CD4-positive, alpha-beta T cell treated with Interleukin-12 subunit alpha and Interleukin-12 subunit beta, for 1 hour (primary cell): ENCODE results near the gene CA9.

Experiments used
- DNase-seq: peaks from one replicate; pipeline ENCODE4 v3.0.0-alpha.2; 2020

The CA9 gene

DNA sequence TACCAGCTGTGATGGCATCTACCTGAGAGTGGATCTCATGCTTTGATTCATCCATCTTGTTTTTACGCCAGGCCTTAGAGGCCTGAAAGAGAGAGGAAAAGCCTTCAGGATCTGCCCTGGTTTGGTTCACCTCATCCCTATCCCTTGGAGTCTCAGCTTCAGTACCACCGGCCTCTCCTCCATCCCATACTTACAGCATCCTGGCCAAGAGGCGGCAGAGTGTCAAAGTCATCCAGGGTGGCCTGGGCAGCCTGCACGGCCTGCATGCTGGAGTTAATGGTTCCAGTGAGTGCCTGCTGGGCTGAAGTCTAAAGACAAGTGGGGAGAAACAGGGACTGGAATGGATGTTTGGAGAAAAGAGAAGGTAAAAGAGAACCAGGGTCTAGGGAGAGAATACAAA is 45.8 kb downstream of the CA9 start:
- no peak for DNase-seq

DNA sequence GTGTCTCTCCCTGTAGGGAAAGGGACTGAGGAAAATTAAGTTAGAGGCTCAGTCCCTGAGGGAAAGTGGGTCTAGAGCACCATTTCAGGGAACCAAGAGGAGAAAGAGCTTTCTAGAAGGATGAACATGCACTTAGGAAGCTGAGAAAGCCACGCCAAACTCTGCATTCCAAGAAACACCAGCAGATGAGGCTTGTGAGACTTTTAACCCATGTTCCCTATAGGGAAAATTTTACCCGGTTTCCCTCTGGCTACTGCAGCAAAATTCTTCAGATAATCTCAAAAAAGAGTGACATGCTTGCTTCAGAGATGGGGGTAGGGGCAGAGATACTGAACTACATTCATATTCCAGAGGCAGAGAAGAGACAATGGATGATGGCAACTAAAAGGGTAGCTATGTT is 49.7 kb downstream of the CA9 start:
- DNase-seq: no peak

DNA sequence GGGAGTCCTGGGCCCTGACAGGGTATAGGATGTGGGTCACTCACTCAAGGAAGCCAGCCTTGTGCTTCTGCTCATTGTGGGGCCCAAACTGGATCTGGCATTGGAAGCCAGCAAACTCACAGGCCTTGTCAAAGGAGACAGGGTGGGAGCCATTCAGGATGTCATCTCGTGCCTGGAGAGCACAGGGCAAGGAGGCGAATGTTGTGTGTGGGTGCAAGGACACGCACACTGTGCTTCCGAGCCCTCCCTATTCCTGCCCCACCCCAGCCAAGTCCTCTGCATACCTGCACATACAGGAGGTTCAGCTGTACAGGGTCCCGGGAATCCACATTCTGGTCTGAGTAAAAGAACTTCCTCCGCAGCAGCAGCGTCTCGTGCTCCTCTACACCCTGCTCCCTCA is 50.2 kb downstream of the CA9 start:
- DNase-seq: no peak

DNA sequence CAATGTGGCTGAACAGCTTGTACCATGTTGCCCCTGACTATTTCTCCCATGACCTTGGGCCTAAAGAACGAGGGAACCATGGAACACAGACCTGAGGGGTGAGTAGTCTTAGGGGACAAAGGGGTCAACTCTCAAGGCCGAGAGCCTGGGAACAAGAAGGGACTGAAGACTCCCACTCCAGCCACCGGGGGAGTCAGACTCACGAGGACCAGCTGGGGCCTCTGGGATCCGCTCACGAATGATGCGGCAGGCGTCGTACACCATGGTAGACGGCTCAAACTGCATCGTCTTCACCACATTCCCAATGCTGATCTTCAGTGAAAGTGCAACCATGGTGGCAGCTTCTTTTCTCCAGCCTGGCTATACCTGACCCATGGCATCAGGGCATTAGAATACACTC is 51.6 kb downstream of the CA9 start:
- no peak for DNase-seq

DNA sequence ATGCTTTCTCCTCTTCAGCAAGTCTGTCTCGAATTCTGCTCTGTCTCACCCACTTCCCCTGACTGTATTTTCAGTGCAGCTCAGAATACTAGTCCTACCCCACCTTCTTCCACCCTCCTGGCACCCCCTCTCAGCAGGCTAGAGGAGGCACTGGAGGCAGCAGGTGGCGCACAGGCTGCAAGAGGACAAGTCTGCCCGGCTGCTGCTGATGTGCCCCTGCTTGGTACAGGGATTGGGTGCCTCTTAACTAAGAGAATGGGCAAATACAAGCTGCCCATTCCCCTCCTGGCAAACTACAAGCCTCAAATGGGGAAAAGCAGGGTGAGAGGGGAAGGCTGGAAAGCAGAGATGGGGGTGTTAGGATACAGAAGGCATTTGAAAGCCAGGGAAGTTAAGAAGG is 53.2 kb downstream of the CA9 start:
- peak; percentile 39 for DNase-seq

DNA sequence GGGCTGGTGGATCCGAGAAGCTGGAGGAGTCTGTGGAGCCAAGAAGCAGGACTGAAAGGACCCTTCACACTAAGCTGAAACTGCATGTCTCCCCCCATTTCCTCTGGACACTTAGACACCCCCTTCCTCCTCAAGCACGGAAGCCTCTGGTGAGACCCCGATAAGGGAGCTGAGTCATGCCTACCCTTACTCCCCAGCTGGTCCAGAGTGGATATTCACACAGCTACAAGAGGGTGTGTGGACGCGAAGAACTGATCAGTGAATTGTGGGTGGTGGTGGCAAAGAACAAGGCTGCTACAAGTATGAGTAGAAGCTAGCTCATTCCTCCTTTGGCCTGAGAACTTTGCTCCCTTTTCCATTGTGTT is 53.9 kb downstream of the CA9 start:
- no peak for DNase-seq

DNA sequence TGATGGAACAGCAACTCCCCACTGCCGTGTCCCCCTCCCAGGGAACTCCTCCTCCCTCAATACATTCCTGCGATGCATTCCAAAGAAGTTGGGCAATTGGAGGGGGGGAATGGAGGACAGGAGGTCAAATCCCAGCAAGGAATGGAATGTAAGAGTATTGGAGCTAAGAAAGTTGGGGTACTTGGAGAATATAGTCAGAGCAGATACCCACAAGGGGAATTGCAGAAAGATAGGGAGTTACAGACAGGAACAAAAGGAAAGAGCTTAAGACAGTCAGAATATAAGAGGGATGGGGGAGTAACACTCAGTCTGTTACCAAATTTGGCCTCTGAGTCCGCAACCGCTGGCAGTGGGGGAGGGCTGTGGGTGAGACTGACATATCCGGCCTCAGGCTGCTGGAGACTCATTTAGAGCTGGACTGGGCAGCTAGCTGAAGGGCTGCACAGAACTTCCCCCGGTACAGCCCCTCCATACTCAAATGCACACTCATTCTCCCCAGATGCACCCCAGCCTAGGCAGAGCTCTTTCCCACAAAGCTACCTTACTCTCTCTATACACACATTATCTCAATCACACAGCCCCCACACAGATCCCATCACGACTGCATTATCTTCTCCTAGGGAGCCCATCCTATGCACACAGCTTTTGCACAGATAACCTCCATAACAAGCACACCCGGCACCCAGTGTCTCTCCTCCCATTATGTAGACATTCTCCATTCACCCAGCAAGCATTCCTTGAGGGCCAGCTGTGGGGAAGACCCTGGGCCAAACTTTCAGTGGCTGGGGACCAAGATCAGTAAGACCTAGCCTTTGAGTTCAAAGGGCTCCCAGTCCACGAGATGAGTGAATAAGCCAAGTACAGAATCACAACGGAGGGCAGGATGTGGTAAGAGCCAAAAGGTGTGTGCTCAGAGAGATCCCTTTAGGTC is 54.6 kb downstream of the CA9 start:
- DNase-seq: peak; percentile 43

DNA sequence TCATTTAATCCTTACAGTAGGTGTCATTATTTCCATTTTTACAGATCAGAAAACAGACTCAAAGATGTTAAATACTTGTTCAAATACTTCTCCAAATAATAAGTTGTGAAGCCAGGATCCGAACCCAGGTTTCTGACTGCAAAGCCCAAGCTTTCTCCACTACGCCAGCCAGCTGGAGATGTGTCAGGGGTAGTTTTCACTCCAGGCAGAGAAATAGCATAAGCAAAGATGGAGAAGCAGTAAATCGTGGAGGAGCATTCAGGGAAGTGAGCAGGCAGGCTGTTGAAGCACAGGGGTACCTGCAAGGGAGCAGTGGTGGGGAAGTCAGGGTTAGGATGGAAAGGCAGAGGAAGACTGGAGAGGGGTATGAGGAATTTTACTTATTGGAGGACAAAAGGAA is 55.4 kb downstream of the CA9 start:
- DNase-seq: no peak

DNA sequence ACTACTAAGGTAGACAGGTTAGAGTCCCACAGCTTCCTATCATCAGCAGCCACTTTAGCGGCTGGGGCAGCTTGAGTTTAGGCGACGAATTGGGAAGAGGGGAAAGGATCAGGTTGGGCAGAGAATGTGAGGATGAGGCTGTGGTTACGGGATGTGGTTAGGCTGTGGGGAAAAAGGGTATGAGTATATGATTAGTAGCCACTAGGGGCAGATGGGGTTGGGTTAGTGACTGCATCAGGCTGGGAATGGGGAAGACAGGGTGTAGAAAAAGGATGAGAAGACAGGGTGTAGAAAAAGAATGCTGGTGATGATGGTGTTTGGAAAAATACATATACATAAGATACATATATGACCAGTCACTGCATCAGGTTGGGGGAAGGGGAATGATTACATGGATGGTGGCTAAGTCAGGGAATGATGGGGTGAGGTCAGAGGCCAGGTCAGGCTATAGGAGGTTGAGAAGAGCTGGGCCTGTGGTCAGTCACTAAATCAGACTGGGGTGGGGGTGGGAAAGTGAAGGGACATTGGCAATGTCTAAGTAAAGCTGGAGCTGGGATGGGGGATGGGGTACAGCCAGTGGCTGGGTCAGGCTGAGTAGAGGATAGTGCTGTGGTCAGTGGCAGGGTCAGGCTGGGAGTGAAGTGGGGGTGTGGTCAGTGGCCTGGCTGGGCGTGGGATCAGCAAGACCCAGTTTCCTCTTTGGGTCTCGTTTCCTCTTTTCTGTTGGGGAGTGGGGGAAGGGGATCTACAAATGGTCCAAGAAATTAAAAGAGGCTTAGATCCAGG is 56.2 kb downstream of the CA9 start:
- DNase-seq: peak; percentile 56

DNA sequence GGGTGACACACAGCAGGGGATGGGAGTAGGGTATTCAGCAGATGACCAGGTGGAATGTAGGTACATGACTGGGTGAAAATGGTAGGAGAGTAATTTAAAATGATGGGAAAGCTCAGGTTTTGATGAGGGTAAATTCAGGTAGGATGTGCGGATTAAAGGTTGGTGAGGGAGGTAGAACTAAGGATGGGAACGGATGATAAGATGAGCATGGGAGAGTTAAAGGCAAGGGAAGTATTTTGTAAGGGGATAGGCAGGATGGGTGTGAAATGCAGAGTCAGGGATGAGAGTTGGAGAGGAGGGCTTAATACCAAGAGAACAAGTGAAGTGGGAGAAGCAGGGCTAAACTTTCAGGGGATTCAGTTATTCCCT is 56.7 kb downstream of the CA9 start:
- DNase-seq: no peak
